GM21390 (cell line): ENCODE measurements around the gene NR0B1.

Source experiments
- ATAC-seq: cut with Tn5 transposase; IDR thresholded peaks from one replicate; pipeline ENCODE4 v1.9.1; 2021; ENCODE audit not compliant: unreplicated experiment

Gene NR0B1

DNA sequence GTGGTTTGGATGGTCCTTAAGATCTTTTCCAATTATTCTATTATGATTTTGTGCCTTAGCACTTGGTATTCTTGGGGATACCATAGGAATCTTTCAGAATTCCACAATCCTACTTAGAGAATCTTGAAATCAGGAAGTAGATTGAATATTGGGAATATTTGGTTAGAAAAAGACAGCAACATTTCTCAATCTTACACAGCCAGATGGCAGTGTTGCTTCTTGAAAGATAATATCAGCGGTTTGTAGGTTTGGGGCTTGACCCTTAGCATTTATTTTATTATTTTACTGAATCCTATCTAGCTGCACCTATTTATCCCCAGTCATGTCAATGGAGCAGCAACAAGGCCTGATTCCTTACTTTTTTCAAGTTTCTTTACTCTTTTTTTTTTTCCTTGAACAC is 33.7 kb downstream of the NR0B1 start:
- no peak for ATAC-seq

DNA sequence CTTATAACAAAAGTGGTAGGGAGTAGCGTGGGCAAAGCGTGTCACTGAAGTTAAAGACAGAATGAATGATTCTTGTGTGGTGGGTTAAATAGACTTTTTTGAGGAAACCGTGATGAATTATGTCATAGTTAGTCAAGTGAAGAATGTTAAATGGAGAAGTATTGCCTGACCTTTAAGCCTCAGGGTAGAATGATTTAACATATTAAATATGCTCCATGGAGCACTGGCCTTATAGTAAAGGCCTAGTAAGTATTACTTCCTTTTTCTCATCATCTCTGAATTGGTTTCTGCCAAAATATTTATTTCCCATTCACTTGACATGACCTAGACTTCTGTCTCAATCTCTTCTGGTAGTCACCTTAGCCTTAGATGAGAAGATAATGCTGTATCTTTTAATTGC is 38.6 kb downstream of the NR0B1 start:
- ATAC-seq = no peak

DNA sequence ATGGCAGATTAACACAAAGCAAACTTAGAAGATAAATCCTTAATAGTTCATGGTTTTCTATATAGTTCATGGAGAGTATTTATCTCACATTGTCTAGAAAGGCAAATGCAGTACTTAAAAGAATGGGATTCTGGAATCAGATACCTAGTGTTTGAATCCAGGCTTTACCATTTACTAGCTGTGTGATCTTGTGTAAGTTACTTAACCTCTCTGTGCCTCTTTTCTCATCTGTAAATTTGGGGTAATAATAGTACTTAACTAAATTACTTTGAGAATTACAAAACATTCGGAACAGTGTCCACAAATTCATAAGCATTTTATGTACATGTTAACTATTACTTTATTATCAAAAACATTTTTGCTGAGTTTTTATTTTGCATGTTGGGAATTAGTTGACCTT is 46.4 kb downstream of the NR0B1 start:
- no peak for ATAC-seq

DNA sequence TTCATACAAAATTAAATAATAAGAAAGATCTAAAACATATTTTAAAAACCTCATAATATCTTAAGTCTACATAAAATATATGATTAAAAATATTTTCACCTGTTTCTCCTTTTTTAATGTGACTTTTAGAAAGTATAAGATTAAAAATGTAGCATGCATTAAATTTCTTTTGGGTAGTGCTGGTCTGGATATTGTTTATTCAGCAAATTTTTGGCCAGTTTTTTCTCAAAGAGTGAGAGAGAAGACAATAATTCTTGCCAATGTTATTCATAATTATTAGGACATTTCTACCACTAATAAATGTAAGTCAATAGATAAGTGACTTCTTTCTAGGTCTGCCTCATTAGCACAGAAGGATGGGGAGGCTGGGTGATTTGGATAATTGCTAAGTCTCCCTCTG is 48.2 kb downstream of the NR0B1 start:
- ATAC-seq = no peak

DNA sequence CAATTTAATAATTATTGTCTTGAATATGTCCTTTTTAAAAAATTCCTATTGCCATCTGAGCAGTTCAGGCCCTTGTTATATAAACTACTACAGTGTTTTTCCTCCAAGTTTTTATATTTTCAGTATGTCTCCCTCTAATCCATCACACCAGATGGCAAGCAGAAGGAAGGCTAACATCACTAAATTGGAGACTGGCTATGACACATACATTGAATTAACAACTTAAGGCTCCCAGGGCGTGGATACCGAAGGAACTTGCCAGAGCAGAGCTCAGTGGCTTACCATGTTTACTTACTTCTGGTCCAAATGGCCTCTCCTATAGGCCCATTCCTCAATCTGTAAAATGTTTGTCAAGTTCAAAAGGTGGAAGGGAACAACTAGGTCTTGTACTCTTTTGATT is 49.3 kb downstream of the NR0B1 start:
- ATAC-seq = no peak
